ENCODE results near the gene BRCA2.
"Not testable (repeated sequence)": the region's sequence is repeated elsewhere in the genome, so short reads cannot be mapped to it uniquely, and the experiment has no call there.

DNA sequence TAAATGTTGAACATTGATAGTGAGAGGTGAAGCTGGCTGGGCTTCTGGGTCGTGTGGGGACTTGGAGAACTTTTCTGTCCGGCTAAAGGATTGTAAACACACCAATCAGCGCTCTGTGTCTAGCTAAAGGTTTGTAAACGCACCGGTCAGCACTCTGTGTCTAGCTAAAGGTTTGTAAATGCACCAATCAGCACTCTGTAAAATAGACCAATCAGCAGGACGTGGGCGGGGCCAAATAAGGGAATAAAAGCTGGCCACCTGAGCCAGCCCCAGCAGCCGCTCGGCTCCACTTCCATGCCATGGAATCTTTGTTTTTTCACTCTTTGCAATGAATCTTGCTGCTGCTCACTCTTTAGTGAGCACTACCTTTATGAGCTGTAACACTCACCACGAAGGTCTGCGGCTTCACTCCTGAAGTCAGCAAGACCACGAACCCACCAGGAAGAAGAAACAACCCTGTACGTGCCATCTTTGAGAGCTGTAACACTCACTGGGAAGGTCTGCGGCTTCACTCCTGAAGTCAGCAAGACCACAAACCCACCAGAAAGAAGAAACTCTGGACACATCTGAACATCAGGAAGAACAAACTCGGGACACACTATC, 35.6 kb downstream of the BRCA2 start:
- TF ChIP-seq YY1 (IDR thresholded peaks at IDR 0.05; ENCODE audit: insufficient read depth, insufficient read length); ZNF274 (IDR thresholded peaks at IDR 0.05; ENCODE audit: low read depth, low read length): not testable (repeated sequence)
